ENCODE measurements around the gene GPR84. TPM values are rescaled to one million over a fixed set of nuclear protein-coding genes. Genes with fewer than 3 reads are reported as not detected.

Gene GPR84
- total RNA-seq, 4 donors from 2014 or later, result 0.21 to 0.27 TPM; not detected in 2

GRCh38 chr12:54363618-54364017 is 668 bp downstream of the GPR84 start:
- no peak overlapping the region for H3K4me3 ChIP-seq
- H3K36me3 ChIP-seq, result no peaks in the 10 kb centered on the region
- no peak for DNase-seq
- H3K27ac ChIP-seq, result no peak overlapping the region
- H3K9me3 ChIP-seq, result no peaks in the 10 kb centered on the region
- H3K27me3 ChIP-seq, result no peaks in the 10 kb centered on the region
- peaks cover 0 to 4% of the 10 kb centered on the region in 2 donors for H3K4me1 ChIP-seq
- TF ChIP-seq, protein P1, sequence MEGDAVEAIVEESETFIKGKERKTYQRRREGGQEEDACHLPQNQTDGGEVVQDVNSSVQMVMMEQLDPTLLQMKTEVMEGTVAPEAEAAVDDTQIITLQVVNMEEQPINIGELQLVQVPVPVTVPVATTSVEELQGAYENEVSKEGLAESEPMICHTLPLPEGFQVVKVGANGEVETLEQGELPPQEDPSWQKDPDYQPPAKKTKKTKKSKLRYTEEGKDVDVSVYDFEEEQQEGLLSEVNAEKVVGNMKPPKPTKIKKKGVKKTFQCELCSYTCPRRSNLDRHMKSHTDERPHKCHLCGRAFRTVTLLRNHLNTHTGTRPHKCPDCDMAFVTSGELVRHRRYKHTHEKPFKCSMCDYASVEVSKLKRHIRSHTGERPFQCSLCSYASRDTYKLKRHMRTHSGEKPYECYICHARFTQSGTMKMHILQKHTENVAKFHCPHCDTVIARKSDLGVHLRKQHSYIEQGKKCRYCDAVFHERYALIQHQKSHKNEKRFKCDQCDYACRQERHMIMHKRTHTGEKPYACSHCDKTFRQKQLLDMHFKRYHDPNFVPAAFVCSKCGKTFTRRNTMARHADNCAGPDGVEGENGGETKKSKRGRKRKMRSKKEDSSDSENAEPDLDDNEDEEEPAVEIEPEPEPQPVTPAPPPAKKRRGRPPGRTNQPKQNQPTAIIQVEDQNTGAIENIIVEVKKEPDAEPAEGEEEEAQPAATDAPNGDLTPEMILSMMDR (IDR thresholded peaks at IDR 0.05), result no peak
- no peak for TF ChIP-seq POLR2A (IDR thresholded peaks at IDR 0.05)
- intact Hi-C loops (cut with DNase I; ENCODE audit: low total_unique reads), result loop anchor here (10.0 kb wide), 1 partner anchor 69 kb away; no protein-coding TSS in a partner anchor

- H3K4me1 ChIP-seq, result peaks cover 0 to 4% of the 10 kb centered on the region in 2 donors
- intact Hi-C loops (cut with DNase I; ENCODE audit: low total_unique reads), result loop anchor here (10.0 kb wide), 1 partner anchor 68 kb away; no protein-coding TSS in a partner anchor
- no peak for TF ChIP-seq POLR2A (IDR thresholded peaks at IDR 0.05)
- TF ChIP-seq, protein P1 (IDR thresholded peaks at IDR 0.05), result no peak
Measured at GRCh38 chr12:54363047-54363446, 1.2 kb downstream of the GPR84 start.

GRCh38 chr12:54360717-54361456 is 3.4 kb downstream of the GPR84 start:
- peak; percentile 83 to 89 for DNase-seq
- Histone ChIP-seq H3K27ac (peak overlapping the region; percentile 96 to 97), H3K4me1 (peaks cover 0 to 4% of the 10 kb centered on the region in 2 donors), H3K36me3 (no peaks in the 10 kb centered on the region), H3K9me3 (no peaks in the 10 kb centered on the region), H3K27me3 (no peaks in the 10 kb centered on the region), H3K4me3 (no peak overlapping the region)
- TF ChIP-seq POLR2A (IDR thresholded peaks at IDR 0.05), result no peak
- TF ChIP-seq, protein P1 (IDR thresholded peaks at IDR 0.05), result peak; percentile 82 to 92 (median 87)
- intact Hi-C loops (cut with DNase I; ENCODE audit: low total_unique reads), result loop anchor here (10.0 kb wide), 1 partner anchor 66 kb away; no protein-coding TSS in a partner anchor

More at GRCh38 chr12:54363047-54363446, 1.2 kb downstream of the GPR84 start:
- Histone ChIP-seq H3K9me3 (no peaks in the 10 kb centered on the region), H3K4me3 (no peak overlapping the region), H3K27me3 (no peaks in the 10 kb centered on the region), H3K36me3 (no peaks in the 10 kb centered on the region), H3K27ac (no peak overlapping the region)
- no peak for DNase-seq

DNA sequence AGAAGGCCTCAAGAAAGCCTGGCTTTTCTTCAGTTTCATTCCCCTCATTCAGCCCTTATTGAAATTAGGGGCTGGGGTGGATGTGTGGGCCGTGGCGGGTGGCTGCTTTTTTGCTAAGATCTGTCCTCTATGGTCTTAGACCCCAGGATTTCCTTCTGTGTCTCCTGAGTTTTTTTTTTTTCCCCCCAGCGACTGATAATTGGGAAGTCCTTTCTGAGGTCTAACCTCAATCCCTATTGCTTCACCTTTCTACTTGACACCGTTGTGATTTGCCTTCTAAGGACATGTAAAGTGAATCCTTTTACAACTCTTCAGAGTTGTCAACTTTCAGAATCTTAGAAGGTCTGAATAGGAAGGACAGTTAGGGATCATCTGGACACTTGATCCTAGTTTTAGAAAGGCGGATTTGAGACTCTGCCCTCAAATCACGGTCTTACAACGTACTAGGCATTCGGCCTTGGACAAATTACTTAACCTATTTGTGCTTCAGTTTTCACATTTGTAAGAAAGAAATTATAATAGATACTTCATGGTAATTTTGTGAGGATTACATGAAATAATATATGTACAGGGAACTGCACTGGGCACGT is 4.4 kb downstream of the GPR84 start:
- peak overlapping the region; percentile 96 to 97 for H3K27ac ChIP-seq
- intact Hi-C loops (cut with DNase I; ENCODE audit: low total_unique reads), result loop anchor here (10.0 kb wide), 1 partner anchor 65 kb away; no protein-coding TSS in a partner anchor
- H3K27me3 ChIP-seq, result no peaks in the 10 kb centered on the region
- no peaks in the 10 kb centered on the region for H3K9me3 ChIP-seq
- no peaks in the 10 kb centered on the region for H3K36me3 ChIP-seq
- peak overlapping the region in 1 of 2 donors; percentile 49 for H3K4me3 ChIP-seq
- DNase-seq, result no peak
- no peak for TF ChIP-seq POLR2A (IDR thresholded peaks at IDR 0.05)
- TF ChIP-seq, protein P1 (IDR thresholded peaks at IDR 0.05), result no peak
- peaks cover 0 to 4% of the 10 kb centered on the region in 2 donors for H3K4me1 ChIP-seq
